HG02981 (cell line): Measurements from ENCODE around the gene SMOC2.
"Not testable (repeated sequence)": the region's sequence is repeated elsewhere in the genome, so short reads cannot be mapped to it uniquely, and the experiment has no call there.

Source experiments
- ATAC-seq: cut with Tn5 transposase; IDR thresholded peaks from one replicate; pipeline ENCODE4 v1.9.1; 2021; ENCODE audit warnings: mild to moderate bottlenecking, moderate library complexity; ENCODE audit not compliant: unreplicated experiment

The SMOC2 gene

GRCh38 chr6:168699631-168700295, 258.8 kb downstream of the SMOC2 start:
- ATAC-seq = no peak

DNA sequence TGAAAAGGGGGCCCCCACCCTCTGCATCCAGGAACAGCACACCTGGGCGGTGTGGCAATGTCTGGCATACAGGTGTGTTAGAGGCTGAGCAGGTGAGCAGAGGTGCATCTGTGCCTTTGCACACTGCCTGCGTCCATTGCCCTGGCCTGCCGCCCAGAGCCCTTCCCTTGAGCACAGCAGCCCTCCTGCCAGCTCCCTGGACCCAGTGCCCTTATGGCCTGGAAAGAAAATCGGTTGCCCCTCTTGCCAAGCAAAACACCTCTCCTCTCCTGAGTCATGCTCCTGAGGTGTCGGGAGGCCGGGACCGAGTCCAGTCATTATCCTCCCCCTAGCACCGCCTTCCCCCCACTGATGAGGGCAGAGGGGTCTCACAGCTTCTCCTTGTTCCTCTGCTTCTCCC, 259.9 kb downstream of the SMOC2 start:
- ATAC-seq = no peak

- no peak for ATAC-seq
Measured at GRCh38 chr6:168703990-168704389, 263.0 kb downstream of the SMOC2 start.

DNA sequence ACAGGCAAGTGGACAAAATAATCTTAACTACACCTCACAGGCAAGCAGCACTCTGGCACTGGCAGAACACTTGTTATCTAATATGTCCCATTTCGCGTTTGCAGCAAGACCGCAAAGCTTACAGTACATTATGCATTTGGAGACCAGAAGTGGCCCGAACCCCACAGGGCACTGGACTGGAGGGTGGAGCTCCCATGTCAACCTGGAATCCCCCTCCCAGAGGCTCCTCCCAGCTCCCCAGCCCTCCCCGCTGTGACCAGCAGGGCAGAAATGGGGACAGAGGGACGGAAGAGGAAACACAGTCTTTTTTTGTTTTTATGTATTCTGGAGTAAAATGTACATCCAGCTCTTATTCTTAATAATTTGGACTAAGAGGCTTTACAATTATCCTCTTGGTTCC, 263.7 kb downstream of the SMOC2 start:
- ATAC-seq = no peak

- ATAC-seq = not testable (repeated sequence)
Measured at GRCh38 chr6:168705271-168705670, 264.3 kb downstream of the SMOC2 start.

DNA sequence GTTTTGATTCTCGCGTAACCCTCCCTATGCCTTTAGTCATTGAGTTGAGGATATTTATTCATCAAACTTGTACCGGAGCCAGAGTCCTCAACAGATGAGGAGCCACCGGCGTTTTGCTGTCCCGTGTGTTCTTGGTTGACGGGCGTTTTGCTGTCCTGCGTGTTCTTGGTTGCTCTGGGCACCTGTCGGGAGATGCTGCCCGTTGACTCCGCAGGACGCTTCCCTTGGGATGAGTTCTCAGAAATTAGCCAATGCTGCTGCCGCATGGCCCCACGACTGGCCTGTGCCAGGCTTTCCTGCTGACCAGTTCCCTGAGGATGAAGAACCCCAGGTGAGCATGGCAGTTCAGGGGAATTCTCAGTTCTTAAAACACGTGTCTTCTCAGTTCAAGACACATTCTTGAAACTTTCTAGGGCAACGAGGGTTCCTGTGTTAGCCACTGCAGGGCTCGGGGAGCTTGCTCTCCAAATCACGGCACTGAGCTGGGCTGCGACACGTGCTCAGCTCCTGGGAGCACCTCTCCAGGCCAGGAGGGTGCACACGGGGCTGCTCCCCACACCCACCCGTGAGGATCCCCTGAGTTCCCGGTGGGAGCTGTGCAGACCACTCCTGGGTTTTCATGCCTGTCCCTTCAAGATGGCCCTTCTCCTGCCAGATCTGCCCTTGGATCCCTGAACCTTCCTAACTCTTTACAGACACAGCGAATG, 265.6 kb downstream of the SMOC2 start:
- no peak for ATAC-seq

DNA sequence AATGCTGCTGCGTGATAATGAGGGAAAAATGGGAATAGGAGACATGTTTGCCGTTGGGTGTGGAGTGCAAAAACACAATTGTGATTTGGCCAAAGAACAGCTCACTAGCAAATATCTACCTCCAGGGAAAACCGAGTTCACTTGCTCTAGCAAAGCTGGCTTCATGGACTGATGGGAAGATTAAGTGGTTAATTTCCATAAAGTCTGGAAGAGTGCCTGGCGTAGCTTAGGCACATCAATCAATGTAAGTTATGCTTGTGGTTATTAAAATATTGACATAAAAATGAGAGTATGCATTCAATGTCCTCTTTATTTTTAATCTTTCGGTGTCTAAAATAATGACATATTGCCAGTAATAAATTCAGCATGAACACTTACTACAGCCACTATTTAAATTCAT, 267.5 kb downstream of the SMOC2 start:
- ATAC-seq = no peak

DNA sequence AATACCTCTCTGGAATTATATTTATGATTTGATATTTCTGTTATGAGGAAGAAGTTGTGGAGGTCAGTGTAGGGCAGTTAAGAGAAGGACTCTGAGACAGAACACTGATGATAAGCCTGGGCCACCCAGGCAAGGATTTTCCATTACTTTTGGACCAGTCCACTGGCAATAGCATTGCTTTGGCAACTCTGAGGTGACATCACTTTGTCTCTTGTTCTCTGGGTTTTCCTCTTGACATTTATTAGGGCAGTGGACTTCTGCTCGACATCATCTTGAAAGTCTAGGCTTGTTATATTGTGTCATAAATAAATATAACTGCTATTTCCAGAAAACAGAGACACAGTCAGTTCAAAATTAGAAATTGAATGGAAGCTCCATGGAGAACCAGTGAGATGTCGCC, 268.0 kb downstream of the SMOC2 start:
- ATAC-seq = no peak

GRCh38 chr6:168709390-168709789, 268.4 kb downstream of the SMOC2 start:
- no peak for ATAC-seq

DNA sequence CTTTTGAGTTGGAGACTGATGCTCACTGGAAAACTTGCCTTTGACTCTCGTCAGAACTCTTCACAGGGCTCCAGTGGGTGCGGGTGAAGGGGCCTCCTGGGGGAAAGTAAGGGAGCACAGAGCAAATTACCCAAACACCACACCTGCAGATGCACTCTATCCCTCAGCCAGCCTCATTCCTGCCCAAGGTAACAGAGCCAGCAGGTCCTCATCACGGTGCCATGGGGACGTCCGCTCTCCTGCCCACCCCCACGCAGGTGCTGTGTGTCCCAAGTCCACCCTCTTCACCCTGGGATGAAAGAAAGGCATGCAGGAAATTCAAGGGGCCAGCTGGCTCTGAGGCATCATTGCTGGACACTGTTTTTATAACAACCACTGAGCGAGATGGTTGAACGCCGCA, 269.0 kb downstream of the SMOC2 start:
- ATAC-seq = no peak

DNA sequence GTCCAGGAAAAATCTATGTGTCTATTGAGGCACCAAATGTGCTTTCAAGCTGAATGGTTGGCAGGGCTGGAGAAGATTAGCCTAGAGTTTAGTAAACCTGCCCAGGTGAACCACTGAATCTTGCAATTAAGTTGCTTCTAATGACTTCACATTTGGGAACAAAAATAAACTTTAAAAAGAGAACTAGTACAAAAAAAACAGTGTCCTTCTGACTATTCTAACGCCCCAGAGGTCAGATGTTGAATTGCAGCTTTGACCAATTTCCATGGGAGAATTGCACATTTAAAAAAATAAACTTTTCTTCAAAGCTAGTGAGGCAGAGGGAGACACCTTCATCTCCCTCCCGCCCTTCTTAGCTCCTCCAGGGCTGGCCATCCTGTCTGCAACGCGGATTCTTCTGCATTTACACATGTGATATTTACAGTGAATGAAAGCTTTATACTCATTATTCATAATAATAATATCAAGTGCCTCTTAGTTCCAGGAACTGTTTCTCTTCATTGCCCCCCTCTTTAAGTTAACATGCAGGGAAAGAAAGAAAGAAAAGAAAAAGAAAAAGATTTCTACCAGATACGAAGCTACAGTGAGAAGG, 270.2 kb downstream of the SMOC2 start:
- no peak for ATAC-seq

- no peak for ATAC-seq
Measured at GRCh38 chr6:168711666-168712300, 270.8 kb downstream of the SMOC2 start.

GRCh38 chr6:168712993-168713392, 272.0 kb downstream of the SMOC2 start:
- ATAC-seq = no peak

DNA sequence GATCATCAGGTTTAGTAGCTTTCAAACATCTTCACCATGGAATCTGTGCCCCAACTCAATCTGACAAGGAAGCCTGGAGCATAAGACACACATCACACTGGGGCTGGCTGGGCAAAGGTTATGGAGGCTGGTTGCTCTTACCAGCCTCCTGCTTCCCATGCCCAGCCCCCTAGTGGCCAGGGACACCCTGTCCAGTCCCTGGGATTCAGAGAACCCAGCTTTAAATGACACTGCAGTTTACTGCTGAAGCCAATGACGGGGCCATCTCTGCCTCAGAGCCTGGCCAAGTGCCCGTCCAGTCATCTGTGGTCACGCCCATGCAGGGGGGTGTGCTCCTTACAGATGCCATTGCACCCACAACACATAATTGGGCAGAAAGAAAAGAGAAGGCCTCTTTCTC, 272.9 kb downstream of the SMOC2 start:
- no peak for ATAC-seq

DNA sequence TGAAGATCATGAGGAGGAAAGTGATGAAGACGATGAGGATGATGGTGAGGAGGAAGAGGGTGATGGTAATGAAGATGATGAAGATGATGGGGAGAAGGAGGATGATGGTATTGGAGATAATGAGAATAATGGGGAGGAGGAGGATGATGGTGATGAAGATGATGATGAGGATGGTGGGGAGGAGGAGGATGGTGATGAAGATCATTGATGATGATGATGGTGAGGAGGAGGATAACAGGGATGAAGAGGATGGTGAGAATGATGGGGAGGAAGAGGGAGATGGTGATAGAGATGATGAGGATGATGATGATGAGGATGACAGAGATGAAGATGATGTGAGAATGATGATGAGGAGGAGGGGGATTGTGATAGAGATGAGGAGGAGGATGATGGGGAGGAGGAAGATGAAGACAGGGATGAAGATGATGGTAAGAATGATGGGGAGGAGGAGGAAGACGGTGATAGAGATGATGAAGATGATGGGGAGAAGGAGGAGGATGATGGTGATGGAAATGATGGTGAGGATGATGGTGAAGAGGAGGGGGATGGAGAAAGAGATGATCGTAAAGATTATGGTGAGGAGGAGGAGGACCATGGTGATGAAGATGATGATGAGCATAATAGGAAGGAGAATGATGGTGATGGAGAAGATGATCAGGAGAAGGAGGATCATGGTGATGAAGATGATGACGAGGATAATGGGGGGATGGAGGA, 273.7 kb downstream of the SMOC2 start:
- no peak for ATAC-seq

DNA sequence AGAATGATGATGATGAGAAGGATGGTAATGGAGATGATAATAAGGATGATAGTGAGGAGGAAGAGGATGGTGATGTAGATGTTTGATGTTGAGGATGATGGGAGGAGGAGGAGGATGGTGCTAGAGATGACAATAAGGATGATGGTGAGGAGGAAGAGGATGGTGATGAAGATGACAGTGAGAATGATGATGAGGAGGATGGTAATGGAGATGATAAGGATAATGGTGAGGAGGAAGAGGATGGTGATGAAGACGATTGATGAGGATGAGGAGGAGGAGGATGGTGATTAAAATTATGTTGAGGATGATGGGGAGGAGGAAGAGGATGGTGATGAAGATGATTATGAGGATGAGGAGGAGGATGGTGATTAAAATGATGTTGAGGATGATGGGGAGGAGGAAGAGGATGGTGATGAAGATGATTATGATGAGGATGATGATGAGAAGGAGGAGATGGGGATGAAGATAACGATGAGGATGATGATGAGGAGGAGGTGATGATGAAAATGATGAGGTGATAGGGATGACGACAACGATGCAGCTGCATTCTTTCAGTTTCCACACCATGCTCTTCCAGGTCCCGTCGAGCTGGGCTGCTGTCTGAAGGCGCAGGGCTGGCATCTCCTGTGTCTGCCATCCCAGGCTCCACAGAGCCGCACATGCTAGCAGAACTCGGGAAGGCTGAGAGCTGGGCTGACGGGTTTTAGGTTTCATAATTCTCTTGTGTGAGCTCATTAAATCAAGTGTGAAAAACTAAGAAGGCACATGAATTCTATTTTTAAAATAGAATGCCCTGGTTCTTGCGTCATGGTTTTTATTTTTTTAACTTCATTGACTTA, 274.9 kb downstream of the SMOC2 start:
- no peak for ATAC-seq

- ATAC-seq = no peak
Measured at GRCh38 chr6:168716581-168716980, 275.6 kb downstream of the SMOC2 start.

GRCh38 chr6:168717491-168717890, 276.5 kb downstream of the SMOC2 start:
- ATAC-seq = no peak
